Measurements from ENCODE around the gene RFC5.
"Not testable (repeated sequence)": the region's sequence is repeated elsewhere in the genome, so short reads cannot be mapped to it uniquely, and the experiment has no call there.

RFC5 gene

DNA sequence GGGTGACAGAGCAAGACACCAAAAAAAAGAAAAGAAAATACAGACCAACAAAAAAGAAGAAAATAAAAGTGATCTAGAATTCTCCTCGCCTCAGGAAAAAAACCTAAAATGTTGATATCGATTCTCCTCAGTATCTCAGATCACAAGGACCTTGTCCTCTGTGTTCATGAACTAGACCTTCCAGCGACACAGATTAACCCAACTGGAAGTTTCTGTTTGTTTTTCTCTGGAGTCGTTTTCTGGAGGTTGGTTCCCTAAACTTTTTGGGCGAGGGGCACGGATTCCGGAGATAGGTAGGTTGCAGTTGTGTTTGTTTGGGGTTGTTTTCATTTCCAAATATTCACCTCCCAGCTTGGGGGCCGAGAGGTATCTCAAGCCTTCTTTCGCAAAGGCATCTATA, 559 bp upstream of the RFC5 start:
- no peak for DNase-seq

DNA sequence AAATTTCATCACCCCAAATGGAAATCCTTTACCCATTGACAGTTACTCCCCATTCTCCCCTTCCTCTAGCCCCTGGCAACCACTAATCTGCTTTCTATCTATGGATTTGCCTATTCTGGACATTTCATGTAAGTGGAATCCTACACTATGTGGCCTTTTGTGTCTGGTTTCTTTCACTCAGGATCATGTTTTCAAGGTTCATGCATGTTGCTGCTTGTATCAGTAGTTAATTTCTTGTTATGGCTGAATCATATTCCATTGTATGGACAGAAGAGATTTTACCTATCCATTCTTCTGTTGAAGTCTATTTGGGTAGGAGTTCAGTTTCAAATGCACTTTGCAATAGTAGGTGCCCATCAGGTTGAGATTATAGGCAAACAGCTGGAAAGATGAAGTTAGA, 1.4 kb downstream of the RFC5 start:
- DNase-seq = no peak

DNA sequence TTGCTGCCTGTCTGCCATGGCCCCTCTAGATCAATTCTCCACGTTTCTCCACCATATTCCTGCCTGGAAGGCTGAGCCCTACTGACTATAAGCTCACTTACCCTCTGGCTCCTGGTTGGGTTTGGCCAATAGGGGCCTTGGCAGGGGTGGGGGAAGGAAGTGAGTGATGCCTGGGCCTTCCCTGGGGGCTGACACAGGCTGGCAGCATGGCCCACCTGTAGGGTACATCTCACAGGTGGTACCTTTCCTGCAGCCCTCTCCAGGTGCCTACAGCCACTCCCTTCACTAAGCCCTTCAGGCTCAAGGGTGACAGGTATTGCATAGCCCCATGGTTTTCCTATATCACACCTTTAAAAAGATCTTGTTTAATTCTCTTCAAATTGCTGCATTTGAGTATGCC, 3.5 kb downstream of the RFC5 start:
- DNase-seq = no peak

DNA sequence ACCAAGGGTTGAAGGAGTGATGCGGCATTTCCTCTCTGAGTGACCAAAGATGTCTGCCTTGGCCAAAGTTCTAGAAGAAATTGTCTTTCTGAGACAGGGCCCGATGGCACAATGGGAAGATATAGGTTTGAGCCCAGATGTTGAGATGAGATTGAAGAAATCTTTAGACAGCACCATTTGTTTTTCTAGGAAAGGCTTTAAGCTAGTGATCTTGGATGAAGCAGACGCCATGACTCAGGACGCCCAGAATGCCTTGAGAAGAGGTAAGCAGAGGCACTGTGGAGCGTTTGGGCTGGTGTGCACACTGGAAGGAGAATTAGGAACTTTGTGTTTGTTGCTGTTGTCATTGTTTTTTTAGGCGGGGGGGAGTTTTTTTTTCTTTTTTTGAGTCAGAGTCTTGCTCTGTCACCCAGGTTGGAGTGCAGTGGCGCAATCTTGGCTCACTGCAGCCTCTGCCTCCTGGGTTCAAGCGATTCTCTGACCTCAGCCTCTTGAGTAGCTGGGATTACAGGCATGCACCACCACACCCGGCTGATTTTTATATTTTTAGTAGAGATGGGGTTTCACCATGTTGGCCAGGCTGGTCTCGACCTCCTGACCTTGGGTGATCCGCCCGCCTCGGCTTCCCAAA, 5.7 kb downstream of the RFC5 start:
- not testable (repeated sequence) for DNase-seq

DNA sequence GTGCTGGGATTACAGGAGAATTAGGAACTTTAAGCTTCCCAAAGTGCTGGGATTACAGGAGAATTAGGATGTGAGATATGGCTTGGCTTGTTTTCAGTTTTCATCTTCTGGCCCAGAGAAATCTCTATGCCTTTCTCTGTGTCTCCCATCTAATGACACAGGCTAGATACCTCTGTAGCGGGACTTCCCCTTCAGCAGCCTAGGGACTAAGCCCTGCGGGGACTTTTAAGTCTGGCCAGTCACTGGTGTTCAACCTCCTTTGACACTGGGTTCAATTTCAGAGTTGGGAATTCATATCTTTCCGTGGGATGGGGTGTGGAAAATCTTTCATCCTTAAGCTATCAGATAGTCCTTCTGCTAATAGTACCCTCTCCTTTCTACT, 6.2 kb downstream of the RFC5 start:
- no peak for DNase-seq

DNA sequence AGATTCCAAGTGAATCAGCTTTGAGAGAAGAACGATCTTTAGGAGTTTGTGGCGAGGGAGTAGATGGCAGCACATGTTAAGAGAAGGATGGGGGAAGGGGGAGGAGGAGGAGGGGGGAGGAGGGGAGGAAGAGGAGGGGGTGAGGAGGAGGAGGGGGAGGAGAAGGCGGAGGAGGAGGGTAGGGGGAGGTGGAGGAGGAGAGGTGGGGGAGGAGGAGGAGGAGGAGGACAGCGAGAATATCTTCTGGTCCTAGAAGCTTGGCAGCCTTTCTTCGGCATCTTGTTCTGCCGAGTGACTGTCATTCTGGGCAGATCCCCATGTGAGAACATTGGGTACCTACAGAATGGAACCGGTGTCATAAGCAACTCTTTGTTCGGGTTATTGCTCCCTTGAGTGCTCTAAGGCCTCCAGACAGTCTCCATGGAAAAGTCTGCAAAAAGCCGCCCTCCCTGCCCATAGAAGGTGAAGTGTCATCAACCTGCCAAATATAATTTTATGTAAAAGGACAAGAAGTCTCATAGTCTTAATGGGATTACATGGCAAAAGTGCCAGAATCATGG, 6.9 kb downstream of the RFC5 start:
- no peak for DNase-seq

DNA sequence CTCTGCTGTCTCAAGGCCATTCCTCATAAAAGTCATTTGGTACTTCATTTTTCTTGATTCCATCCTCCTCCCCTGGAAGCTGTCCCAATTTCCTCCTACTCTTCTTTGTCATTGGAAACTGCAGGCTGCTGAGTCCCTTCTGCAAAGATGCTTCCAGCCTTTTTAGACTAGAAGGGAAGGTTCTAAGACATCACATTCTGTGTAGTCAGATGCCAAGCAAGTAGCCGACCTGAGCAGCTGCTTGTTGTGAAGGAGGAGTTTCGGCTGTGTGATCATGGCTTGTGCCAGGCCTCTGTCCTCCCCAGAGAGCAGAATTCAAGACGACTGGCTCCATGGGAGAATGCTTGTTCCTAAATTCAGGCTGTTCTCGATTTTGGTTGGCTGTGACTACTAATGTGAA, 8.7 kb downstream of the RFC5 start:
- no peak for DNase-seq

DNA sequence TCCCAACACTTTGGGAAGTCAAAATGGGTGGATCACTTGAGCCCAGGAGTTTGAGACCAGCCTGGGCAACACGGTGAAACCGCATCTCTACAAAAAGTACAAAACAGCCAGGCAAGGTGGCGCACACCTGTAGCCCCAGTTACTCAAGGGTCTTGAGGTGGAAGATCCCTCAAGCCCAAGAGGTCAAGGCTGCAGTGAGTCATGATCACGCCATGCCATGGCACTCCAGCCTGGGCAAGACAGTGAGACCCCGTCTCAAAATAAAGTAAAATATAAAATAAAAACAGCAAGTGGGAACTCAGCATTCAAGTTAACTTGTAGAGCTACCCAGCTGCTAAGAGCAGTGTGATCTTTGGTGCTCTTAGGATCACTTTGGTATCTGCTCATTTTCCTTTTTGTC, 12.7 kb downstream of the RFC5 start:
- DNase-seq = no peak

DNA sequence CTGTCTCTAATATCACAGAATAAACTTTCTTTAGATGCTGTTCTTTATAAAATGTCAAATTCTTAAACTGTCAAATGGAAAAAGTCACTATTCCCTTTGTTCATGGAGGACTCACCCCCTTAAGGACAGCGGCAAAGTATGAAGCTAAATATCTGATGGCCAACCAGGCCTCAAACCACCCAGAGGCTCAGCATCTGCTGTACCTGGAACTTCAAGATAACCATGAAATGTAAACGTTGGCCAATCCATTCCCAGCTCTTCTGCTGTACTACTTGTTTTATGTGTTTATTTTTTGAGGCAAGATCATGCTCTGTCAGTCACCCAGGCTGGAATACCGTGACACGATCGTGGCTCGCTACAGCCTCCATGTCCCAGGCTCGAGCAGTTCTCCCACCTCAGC, 15.7 kb downstream of the RFC5 start:
- DNase-seq = no peak

DNA sequence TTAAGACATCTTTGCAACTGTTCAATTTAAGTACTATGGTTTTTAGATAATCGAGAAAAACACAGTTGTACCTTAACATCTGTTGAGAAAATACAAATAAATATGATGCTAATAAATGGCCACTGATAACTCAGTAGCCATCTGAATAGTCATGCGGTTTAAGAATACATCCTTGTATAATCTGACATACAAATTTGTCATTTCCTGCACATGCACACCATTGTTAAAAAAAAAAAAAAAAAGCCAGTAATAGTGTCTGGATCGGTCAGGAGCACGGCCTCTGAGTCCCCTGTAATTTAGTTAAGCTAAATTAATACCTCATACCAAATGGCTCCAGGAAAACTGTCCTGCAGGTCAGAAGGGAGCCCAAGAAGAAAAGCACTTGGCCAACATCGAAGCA, 16.8 kb downstream of the RFC5 start:
- DNase-seq = no peak

DNA sequence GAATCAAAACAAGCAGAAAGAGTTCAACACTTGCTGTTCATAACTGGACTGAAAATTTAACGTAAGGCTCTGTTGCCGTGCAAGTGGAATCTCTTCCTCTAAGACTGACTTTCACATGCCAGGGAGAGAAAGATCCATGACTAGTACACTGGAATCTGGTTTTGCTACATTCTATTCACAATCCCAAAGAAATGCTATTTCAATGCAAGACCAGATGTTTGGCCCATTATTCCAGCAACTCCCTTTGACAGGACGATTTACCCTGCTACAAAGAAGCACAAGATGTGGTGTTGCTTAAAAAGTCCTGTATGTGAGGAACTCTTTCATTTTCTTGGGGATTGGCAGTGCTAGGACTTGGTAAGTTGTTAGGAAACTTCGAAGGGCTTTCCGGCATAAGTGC, 17.4 kb downstream of the RFC5 start:
- no peak for DNase-seq

DNA sequence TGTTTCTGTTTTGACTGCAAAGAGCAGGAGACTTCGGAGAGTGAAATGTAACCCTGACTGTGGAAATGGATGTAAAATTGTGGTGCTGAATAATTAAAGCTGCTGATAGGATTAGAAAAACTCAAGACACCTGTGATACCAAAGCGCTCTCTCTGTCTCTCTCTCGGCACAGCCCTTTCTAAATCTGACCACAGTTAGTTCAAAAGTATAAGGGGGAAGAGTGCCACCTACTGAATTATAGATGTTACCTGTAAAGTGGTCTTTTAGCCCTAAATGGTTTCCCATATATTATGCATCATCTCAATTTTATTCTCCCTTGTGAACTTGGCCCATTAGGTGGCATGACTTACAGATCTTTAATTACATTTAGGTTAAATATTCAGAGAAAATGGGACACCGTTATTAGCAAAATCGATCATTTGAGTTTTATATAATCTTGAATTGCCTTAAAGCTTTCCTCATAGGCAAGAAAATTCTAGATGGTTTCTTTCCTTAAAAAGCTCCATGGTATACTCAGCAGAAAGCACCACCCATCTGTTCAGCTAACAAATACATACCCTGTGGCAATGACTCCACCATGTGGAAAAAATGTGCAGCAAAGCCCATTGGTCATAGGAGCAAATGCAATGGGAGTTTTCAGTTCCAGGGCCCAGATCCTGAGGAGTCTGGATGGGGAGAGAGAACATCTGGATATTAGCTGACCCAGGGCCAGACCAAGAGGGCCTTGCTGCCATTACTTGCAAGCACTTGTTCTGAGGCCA, 18.1 kb downstream of the RFC5 start:
- no peak for DNase-seq

DNA sequence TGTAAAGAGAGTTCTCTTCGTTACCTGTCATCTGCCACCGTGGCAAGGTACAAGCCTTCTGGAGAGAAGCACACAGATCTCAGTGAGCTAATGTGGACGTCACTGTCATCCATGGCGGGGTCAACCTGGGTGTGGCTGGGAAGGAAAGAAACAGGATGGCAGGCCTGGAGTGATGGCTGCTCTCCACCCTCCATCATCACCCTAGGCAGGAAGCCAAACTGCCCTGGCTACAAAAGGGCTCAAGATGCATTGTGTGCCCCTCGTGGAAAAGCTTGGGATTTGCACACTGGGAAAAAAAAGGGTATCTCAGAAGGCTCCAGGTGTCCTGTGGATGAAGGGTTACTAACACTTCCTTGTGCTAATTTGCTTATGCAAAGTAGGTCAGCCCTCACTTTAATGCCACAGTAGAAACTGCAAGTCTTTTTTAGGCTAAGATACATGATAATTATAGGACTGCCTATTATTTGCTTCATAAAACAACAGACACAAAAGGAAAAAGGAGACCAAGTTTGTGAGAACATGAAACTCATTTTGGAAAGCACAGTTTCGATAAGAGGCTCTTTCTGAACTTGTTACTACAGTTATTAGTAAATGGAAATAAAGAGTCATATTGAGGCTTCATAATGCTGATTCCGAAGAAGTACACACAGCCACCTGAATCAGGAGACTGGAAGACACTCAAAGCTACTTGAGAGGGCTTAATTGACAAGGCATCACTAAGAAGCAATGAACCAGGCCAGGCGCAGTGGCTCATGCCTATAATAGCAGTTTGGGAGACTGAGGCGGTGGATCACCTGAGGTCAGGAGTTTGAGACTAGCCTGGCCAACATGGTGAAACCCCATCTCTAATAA, 18.9 kb downstream of the RFC5 start:
- no peak for DNase-seq

DNA sequence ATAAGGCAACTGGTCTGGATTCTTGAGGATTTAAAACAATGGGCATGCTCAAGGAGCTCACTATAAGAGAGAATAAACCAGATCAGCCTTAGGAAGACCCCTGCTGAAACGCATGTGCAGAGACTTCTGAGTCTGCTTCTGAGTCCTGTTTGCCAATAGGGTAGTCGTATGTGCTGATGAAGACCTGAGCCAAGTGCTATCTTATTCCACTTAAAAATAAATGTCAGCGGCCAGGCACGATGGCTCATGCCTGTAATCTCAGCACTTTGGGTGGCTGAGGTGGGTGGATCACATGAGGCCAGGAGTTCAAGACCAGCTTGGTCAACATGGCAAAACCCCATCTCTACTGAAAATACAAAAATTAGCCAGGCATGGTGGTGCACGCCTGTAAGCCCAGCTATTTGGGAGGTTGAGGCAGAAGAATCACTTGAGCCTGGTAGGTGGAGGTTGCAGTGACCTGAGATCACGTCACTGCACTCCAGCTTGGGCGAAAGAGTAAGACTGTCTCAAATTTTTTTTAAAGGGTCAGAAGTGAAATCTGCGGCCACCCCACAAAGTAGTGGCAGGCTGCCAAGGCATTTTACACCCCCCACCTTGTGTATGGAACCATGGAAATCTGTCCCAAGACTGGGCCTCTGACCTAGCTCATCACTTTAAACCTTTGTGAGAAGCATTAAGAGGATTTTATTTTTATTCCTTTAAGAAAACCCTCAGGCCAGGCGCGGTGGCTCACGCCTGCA, 20.3 kb downstream of the RFC5 start:
- no peak for DNase-seq

DNA sequence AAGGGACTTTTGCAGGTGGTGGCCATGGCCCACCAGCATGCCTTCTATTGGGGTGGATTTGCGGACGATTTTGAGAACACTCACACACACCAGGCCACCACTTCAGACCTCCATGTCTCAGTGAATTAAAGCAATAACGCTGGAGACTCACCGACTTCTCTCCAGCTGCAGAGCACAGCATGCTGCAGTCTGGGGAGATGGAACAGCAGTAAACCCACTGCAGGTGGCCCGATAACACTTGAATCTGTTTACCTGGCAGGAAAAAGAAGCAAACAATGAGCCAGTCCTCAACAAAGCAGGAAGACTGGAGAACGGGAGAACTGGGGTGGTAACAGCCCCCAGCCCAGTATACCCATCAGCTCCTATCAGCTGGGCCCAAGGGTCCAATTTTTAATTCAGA, 21.6 kb downstream of the RFC5 start:
- no peak for DNase-seq

DNA sequence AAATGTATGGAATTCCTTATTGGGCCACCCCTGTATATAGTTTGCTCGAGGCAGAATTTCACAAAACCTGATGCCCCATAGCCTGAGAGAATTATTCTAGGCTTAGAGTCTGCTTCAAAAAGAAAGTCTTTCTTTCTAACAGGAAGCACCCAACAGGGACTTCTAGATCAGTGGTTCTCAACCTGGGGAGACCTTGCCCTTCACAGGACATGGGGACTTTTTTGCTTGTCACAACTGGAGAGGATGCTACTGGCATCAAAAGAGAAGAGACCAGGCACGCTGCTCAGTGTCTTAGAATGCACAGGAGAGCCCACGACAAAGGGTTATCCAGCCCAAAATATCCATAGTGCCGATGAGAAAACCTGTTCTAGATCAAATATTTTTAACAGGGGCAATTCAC, 25.6 kb downstream of the RFC5 start:
- DNase-seq = no peak

DNA sequence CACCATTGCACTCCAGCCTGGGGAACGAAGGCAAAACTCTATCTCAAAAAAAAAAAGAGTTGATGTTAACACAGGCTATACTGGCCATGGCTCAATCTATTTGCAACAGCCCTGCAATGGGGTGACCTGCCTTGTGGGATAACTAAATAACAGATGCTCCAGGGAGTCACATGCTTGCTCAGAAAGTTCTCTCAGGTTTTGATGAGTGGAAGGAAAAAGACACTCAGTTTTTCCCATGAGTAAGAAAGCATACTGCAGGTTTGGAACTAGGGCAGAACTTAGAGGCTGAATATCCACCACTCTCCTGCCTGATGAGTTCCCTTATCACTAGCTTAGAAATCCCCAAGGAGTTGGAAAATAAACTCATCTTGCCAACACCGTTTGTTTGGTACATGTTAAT, 27.6 kb downstream of the RFC5 start:
- no peak for DNase-seq

DNA sequence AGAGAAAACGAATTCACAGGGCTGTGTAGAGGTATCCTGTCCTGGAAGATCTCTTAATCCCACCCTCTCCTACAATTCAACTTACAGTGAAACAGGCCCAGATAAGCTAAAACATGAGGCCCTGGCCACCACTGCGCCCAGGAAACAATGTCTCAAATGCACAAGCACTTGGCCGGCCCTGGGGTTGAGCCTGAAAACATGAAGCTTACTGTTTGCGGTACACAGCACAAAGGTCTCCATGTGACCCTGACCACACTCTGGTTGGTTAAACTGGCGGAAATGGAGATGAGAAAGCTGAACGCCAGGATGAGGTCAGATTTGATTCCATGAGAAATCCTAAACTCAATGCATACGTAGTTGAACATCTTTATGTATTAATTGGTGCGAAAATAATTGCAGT, 28.1 kb downstream of the RFC5 start:
- DNase-seq = no peak

DNA sequence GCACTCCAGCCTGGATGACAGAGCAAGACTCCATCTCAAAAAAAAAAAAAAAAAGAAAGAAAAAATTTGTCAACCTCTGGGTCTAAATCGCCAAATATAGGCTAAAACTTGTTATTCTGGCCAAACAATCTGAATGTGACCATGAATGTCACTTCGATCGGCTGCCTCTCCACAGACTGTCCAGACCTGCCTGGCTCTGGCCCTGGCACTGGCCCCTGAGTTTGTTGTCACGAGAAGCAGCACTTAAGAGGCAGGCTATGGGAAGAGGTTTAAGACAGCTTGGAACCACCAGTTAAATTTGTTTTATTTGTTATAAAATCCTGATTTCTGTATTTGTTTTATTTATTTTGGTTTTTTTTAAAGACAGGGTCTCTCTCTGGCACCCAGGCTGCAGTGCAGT, 29.9 kb downstream of the RFC5 start:
- DNase-seq = no peak

DNA sequence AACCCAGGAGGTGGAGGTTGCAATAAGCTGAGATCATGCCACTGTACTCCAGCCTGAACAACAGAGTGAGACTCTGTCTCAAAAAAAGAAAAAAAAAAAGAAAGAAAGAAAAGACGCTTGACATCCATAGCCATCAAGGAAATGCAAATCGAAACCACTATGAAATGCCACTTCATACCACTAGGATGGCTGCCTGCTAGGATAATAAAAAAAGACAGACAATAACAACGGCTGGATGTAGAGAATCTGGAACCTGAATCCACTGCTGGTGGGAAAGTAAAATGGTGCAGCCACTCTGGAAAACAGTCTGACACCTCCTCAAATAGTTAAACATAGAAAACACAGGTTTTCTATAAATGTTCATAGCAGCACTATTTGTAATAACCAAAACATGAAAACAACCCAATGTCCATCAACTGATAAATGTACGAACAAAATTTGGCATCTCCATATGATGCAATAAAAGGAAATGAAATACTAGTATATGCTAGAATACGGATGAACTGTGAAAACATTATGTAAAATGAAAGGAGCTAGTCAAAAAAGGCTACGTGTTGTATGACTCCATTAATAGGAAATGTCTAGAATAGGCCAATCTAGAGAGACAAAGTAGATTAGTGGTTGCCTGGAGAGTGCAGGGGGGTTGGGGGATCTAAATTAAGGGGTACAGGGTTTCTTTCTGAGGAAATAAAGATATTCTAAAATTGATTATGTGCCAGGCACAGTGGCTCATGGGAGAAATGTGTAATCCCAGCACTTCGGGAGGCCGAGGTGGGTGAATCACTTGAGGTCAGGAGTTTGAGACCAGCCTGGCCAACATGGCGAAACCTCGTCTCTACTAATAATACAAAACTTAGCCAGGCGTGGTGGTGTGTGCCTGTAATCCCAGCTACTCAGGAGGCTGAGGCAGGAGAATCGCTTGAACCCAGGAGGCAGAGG, 34.7 kb downstream of the RFC5 start:
- no peak for DNase-seq

DNA sequence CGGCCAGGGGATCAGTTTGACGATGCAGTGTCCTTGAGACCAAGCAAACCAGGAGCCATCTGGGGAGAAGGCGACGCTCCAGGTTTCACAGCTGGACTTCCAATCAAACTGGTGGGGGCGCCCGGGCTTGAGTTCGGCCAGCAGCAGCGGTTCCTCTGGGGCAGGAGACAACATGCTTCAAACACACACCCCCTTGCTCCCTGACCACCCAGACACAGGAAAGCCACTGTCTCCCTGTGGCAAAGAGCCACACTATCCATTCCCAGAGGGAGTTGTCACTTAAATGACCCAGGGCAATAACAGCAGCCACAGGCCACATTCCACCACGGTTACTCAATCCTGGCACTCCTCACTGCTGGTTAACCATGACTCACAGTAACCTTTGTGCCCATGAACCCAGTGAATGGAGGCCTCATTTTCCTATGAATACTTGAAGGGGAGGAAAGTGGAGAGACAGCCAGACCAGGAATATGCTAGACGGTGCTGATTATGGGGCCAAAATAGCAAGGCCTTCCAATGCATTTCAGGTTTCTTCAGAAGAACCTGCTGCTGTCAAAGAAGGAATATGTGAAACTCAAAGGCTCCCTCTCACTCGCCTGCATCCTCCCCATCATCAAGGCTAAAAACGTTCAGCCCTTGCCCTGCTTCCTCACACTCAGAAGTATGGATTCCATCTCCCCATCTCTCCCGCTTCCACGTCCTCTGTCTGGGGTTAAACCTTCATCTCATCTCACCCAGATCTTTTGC, 36.0 kb downstream of the RFC5 start:
- no peak for DNase-seq

Data from cortex of kidney (tissue), 1 donor.